ENCODE data around the gene VWA3A.
A peak's percentile ranks its signal among the peaks of the same experiment; 100 is the strongest.
"Not testable (repeated sequence)": the region's sequence is repeated elsewhere in the genome, so short reads cannot be mapped to it uniquely, and the experiment has no call there.

VWA3A gene

DNA sequence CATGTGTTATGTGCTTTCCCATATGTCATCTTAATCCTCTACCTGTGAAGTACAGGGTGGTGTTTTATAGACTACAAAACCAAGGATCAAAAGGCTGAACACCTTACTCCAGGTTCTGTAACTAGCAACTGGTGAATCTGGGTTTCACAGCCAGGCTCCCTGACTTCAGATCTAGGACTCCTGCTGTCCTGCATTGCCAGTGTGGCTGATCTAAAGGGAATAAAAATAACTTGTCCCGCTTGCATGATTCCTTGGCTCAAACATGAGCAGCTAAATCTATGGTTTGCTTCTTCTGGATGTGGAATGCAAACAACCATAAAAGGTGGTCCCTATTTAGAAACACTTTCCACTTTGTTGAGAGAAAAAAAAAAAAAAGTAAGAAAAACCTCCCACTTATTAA lies 3.7 kb upstream of the VWA3A start:
- DNase-seq: no peak

DNA sequence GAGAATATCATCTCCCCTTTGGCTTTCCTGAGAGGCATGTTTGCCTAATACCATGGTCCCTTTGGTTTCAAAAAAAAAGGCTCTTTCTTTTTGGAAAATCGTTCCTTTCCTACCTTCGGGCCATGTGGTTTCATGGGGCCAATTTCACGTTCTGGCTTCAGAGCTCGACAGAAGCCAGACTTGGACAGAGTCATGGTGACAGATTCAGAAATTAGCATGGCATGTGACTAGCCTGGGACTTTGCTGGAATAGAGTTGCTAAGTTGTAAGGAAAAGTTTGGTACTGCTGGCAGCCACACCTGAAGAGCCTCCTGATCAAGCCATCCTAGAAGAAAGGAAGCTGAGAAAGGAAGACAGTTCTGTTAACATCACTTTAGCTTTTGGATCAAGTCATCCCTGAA lies 2.4 kb upstream of the VWA3A start:
- no peak for DNase-seq

DNA sequence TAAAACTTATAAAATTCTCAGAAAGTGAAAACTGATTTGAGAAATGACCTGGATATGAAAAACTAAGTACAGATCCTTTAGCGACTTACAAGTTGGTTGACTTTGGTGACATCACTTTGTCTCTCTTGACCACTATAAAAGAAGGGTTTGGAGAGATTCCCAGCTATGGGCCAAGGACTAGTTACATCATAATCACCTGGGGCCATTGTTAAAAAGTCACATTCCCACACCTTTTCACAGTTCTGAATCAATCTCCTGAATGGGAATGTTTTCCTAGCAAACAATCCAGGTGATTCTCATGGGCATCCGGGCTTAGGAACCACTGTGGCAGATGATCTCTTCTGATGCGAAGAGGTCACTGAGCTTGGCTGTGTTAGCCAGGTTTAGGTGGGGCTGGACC lies 620 bp upstream of the VWA3A start:
- no peak for DNase-seq

DNA sequence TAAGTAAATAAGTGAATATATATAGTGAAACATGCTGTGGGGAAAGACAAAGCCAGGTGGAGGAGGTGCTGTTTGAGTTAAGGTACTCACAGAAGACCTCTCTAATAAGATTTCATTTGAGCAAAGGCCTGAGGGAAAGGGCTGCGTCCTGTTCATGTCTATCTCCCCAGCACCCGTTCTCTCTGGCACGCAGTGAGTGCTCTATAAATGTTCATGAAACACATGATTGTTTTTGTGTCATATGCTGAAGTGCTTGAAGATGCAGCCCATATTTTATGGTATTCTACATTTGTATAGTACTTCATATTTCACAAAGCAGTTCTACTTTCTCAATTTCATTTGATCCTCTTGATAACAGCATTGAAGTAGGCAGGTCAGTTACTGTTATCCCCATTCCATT lies 990 bp downstream of the VWA3A start:
- no peak for DNase-seq

DNA sequence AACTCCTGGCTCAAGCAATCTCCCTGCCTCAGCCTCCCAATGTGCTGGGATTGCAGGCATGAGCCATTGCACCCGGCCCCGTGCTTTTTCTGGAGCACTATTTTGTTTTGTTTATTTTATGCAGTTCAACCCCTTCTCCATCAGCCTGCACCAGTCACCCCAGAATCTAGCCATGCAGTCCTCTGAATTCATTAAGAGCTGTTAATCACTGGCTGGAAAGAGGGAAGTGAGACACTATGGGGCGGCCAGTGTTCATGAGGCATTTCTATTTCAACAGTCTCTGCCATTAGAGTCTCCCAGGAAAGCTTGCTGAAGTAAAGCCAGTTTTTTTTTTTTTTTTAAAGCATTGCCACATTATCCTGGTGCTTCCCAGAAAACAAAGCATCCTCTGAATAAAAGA lies 1.7 kb downstream of the VWA3A start:
- DNase-seq: no peak

DNA sequence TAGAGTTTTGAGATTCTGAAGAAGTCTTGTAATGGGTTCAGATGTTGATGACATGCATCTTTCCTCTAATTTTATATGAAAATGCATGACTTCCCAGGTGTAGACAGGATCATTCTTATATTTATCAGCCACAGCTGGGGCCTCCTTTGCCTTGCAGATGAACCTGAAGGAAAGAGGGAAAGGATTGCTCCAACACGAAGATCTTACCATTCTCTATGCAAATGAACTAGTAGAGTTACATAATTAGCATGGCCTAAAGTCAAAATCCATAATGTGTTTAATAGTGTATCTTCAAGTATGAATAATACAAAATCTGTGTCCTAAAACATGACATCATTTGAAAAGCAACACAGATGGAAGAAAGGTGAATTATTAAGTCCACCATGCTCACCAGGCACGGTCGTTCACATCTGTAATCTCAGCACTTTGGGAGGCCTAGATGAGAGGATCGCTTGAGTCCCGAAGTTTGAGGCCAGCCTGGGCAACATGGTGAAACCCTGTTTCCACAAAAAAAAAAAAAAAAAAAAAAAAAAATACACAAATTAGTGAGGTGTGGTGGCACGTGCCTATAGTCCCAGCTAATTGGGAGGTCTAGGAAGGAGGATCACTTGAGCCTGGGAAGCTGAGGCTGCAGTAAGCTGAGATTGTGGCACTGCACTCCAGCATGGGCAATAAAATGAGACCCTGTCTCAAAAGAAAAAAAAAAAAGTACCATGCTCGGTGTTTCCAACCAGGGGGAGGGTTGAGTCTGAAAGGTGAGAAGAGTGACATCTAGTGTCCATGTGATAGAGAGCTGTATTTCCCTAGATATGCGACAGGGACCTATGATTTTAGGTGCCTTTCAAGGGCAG lies 6.3 kb downstream of the VWA3A start:
- DNase-seq: peak; percentile 71 to 72

DNA sequence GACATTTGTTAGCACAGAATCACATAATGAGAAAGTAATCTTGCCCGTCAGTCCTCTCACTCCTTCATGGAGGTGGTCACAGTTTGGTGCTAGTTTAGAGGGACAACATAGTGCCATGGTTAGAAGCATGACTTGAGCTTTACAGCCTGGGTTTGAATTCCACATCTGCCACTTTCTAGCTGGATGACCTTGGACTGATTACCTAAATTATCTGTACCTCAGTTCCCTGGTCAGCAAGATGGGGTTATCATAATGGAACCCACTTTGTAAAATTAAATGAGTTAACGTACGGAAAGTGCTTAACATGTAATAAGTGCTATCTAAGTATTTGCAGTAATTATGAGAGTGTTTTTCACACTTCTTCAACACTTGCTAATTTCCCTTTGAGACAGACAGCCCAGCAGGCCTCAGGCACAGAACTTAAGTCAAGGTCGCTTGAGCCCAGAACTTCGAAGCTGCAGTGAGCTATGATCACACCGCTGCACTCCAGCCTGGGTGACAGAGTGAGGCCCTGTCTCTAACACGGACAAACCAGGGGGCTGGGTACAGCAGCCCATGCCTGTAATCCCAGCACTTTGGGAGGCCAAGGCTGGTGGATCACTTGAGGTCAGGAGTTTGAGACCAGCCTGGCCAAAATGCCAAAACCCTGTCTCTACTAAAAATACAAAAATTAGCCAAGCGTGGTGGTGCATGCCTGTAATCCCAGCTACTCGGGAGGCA lies 7.1 kb downstream of the VWA3A start:
- DNase-seq: no peak

DNA sequence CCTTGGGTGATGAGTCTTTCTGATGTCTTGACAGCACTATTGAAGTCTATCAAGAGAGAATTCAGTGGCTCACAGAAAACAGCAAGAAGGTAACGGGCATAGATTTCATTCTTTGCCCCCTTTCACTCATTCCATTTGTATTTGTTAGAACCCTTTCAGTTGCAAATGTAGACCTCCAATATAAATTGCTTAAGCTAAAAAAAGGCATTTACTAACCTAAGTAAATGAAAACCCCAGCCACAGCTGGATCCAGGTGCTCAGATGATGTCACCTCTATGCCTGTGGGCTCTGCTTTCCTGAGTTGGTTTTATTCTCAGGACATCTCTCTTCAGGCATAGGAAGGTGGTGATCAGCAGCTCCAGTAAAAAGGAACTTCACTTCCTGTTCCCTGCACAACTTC lies 11.1 kb downstream of the VWA3A start:
- no peak for DNase-seq

DNA sequence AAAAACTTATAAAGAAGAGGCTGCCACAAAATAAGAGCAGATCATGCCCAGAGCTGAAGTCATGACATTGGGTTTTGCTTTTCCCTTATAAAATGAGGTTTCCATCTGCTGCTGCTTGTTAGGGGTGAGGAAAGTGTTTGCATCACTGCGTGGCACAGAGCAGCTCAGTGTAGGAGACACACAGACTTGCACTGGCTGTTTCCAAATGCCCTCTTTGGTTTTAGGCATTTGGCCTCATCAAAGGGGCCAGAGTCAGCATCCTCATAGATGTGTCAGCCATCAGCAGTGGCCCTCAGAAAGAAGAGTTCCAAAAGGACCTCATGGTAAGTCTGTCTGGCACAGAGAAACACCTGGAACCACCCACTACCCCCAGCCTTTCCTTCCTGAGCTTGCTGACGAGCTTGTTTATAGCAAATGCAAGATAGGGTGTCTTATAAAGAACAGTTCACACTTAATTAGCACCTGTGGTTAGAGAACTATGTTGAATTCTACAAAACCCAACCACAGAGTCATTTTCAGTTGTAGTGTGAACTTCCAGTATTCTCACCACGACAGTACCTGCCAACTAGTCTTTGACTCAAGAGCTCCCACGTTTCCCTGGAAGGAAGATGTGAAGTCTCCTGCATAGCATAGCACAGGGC lies 17.0 kb downstream of the VWA3A start:
- no peak for DNase-seq

DNA sequence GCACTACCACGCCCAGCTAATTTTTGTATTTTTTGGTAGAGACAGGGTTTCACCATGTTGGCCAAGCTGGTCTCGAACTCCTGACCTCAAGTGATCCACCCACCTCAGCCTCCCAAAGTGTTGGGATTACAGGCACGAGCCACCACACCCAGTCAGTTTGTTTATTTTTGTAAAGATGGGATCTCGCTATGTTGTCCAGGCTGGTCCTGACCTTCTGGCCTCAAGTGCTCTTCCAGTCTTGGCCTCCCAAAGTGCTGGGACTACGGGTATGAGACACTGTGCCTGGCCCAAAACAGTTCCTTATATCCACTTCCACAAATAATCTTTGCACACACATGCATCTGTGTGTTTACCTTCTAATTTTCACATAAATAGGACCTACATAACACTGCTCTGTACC lies 19.3 kb downstream of the VWA3A start:
- not testable (repeated sequence) for DNase-seq

DNA sequence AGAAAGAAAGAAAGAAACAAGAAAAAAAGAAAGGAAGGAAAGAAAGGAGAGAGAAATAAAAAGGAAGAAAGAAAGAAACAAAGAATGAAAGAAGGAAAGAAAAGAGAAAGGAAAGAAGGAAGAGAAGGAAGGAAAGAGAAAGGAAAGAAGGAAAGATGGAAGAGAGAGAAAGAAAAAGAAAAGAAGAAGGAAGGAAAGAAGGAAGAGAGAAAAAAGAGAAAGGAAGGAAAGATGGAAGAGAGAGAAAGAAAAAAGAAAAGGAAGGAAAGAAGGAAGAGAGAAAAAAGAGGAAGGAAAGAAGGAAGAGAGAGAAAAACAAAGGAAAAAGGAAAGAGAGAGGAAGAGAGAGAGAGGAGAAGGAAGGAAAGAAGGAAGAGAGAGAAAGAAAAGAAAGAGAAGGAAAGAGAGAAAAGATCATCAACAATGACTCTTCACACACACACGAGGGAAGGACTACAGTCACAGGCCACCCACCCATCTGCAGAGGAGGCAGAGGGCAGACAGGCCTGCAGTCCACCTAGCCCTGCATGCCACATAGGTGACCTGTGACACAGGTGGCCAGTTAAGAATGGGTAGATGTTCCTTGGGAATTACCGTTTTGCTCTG lies 23.9 kb downstream of the VWA3A start:
- no peak for DNase-seq

DNA sequence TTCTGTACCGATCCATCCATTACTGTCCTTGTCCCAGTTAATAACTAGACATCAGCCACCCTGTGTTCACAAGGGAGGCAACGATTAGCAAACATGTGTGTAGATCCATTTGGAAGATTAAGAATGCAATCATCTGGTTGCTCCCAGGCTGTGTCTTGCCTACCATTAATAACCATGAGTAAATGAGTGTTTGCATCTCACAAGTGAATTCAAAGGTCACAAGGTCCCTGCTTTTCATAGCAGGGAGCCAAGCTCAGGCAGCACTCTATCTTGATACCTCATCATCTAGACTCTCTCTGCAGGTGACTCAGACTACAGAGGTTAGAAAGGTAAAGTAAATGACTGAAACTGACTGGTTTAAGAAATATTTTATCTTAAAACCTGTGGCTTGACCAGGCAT lies 25.3 kb downstream of the VWA3A start:
- DNase-seq: no peak

DNA sequence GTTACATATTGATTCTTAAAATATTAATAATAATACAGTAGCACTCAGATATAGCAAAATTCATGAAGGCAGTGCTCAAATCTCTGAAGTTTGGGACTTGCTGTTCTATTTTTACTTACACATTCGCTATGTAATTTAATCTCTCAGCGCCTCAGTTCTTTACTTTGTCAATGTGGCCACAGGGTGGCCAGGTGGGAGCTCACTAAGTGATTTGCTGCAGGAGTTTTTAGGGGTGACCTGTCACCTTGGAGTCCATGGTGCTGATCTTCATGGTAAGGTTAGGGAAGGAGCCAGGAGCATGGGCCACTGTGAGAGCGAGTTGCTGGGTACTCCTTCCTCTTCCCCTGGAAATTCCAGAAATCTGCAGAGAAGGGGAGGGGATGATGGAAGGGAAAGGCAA lies 28.1 kb downstream of the VWA3A start:
- no peak for DNase-seq

DNA sequence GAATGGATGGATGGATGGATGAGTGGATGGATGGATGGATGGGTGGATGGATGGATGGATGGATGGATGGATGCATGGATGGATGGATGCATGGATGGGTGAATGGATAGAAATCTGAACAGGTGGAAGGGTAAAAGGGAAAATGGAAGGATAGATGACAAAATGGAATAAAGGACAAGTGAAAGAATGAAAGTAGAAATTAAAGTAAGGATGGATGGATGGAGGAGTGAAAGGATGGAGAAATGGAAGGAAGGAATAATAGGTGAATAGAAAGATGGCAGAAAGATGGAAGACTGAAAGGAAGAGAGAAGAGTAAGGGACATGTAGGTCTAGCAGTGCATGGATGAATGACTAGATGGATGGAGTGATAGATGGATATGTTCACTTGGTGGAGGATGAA lies 29.9 kb downstream of the VWA3A start:
- DNase-seq: no peak

DNA sequence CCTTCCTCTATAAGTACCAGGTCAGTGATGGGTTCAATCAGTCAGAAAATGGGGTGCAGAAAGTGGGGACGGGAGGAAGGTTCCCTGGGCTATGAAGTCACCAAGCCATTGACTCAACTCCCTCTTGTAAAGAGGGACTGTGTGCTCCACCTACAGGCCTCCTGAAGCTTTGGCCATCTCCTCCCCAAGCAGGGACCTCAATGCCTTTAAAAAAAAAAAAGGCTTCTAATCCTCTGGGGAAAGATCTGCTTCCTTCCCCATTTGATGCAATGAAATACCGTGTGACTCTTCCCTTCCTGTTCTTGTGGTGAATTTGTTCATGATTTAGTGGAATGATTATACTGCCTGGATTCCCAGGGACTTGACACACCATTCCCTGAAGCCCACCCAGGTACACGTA lies 30.8 kb downstream of the VWA3A start:
- peak; percentile 50 to 77 for DNase-seq

DNA sequence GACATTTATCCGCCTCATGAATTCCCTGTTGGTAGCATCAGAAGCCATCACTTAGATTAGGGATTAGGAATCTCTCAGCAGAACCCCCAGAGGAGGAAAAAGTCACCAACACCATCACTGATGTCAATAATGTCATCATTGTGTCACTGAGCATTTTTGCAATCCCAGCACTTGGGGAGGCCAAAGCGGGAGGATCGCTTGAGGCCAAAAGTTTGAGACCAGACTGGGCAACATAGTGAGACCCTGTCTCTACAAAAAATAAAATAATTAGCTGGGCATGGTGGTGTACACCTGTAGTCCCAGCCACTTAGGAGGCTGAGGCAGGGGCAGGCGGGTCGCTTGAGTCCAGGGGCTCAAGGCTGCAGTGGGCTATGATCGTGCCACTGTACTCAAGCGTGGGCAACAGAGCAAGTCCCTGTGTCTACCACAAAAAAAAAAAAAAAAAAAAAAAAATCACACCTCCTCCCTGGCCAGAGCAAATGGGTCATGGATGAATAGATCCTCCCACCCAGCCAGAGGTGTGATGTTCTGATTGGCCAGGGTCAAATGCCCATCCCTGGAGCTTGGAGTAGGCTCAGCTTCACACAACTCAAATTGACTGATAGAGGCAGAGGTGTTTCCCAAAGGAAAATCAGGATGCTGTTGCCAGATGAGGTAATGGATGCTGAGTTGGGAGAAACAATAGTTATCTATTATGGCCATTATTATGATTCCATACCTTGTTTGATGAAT lies 31.6 kb downstream of the VWA3A start:
- DNase-seq: no peak

DNA sequence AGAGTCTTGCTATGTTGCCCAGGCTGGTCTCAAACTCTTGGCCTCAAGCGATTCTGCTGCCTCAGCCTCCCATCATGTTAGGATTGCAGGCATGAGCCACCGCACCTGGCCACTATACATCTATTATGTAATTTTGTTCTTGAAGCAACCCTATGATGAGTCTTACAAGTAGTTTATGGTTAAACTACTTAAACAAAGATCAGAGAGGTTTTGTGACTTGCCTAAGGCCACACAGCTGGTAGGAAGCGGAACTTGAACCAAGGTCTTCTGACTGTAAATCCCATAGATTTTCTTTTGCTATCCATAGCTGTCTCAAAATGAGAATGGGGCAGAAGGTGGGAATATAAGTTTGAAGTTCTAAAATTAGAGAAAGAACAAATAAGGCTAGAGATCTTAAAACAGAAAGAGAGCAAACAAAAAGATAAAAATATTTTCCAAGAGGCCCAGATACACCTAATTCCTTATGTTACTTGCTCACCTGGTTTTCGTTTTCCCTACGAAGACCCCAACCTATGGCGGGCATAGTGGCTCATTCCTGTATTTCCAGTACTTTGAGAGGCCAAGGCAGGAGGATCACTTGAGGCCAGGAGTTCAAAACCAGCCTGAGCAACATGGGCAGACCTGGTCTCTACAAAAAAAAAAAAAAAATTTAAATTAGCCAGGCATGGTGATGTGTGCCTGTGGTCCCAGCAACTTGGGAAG lies 32.4 kb downstream of the VWA3A start:
- no peak for DNase-seq

DNA sequence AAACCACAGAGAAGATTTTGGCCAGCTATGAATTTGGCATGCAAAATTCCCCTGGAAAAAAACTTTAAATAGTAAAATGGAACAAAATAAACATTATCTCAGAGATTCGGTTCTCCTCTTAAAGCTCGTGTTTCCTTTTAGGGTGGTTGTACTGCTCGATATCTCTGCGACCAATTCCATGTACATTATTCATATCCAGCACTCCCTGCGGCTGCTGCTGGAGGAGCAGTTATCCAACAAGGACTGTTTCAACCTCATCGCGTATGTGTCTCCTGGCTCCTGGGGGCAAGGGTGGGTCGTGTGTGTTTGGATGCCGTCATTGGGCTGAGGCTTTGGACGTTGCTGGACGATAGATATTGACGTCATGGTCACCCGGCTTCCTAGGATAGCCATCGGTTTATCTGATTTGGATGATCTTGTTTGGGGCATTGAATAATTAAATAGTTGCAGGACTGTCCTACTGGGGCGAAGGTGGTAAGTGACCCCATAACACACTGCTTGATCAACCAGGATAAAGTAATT lies 33.8 kb downstream of the VWA3A start:
- DNase-seq: no peak

DNA sequence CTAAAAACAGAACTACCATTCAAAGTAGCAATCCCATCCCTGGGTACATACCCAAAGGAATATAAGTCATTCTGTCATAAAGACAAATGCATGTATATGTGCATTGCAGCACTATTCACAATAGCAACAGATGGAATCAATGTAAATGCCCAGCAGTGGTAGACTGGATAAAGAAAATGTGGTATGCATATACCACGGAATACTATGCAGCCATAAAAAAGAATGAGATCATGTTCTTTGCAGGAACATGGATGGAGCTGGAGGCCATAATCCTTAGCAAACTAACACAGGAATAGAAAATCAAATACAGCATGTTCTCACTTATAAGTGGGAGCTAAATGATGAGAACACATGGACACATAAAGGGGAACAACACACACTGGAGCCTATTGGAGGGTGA lies 36.2 kb downstream of the VWA3A start:
- DNase-seq: not testable (repeated sequence)

DNA sequence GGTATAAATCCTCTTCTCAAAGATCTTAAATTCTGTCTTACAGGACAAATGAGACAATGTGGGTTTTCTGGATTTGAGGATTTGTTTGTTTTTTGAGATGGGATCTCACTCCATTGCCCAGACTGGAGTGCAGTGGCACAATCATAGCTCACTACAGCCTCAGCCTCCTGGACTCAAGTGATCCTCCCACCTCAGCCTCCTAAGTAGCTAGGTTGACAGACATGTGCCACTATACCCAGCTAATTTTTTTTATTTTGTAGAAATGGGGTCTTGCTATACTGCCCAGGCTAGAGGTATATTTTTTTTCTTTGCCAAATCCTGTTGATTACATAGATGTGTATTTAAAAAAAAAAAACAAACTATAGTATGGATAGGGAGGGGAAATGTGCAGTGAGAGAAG lies 38.2 kb downstream of the VWA3A start:
- DNase-seq: no peak

DNA sequence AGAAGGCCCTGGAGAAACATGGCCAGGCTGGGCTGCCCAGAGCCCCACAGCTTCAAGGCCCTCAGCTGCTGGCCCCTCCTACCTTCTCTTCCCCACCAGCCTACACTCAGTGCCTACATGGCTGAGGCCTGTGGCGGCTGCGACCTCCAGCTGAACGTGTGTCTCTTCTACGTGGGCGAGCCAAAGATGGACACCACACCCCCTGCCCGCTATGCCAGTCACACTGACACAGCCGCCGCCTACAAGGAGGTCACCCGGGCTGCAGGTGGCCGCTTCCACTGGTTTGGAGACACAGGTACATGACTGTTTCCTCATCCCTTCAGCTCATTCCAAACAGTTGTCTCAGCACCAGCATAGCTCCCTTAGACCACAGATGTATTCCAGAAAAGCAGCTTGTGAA lies 40.5 kb downstream of the VWA3A start:
- no peak for DNase-seq

DNA sequence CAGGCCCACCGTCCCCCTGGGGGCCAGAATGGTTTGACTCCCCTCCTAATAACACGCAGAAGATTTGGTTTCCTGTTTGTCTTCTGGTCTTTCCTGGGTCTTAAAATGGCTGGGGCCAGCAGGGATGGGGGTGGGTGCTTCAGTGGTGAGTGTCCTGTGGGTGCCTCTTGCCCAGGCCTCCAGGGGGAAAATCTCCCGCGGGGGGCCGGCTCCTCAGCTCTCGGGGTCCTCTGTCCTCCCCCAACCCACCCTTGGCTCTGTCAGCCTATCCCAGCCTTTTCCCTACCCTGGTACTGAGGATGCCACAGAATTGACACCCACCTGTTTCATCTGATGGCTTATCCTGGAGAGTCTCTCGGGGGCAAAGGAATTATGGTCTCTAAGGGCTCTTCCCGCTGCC lies 46.1 kb downstream of the VWA3A start:
- DNase-seq: no peak
